Adrenal gland (tissue), 12 donors: ENCODE measurements around the gene SOWAHA. TPM values are rescaled to one million over a fixed set of nuclear protein-coding genes. Genes with fewer than 3 reads are reported as not detected.

Source experiments
- DNase-seq, 7 donors: peaks; one replicate each; pipeline ENCODE4 v3.0.0-alpha.2; 2019 to 2020
- H3K27ac ChIP-seq, 5 donors: fragments of 200-600 bp; sonication (generic) in 4 of 5; 1 replicate in 3 of 5; 2 replicates in 2 of 5; pipeline versions ENCODE4 v1.5.1 to v1.8.0; 2016 to 2020; ENCODE audit warnings: mild to moderate bottlenecking in 1 of 5
- H3K27me3 ChIP-seq: fragments of 200-600 bp; 2 replicates; pipeline ENCODE4 v1.8.0; 2021
- H3K36me3 ChIP-seq, 2 donors: fragments of 200-600 bp; replicated peaks in 1 of 2; 1 replicate in 1 of 2; 2 replicates in 1 of 2; pipeline versions ENCODE4 v1.5.1 to v1.8.0; 2018 to 2022
- H3K4me1 ChIP-seq, 2 donors: fragments of 200-600 bp; replicated peaks in 1 of 2; 1 replicate in 1 of 2; 2 replicates in 1 of 2; pipeline versions ENCODE4 v1.5.1 to v1.8.0; 2018 to 2021
- H3K4me3 ChIP-seq, 4 donors: fragments of 200-600 bp; sonication (generic) in 3 of 4; one replicate each; pipeline ENCODE4 v1.5.1; 2016 to 2018
- H3K9me3 ChIP-seq, 3 donors: fragments of 200-600 bp; sonication (generic) in 1 of 3; replicated peaks in 1 of 3; 1 replicate in 2 of 3; 2 replicates in 1 of 3; pipeline versions ENCODE4 v1.5.1 to v1.8.0; 2016 to 2021
- POLR2A ChIP-seq, 2 donors: fragments of 450-650 bp; IDR thresholded peaks; one replicate each; pipeline ENCODE4 v1.6.1; 2017; ENCODE audit warnings: antibody characterized with exemption in 2 of 2, mild to moderate bottlenecking in 2 of 2, moderate library complexity in 1 of 2
- WGBS, 4 donors: extraction: QIAGEN DNeasy Blood & Tissue Kit in 2 of 4; methylation state at CpG; one replicate each; pipeline versions ENCODE4 v1.1.5 to v1.1.7; 2013 to 2017; 5-methylcytosine and 5-hydroxymethylcytosine counted together
- intact Hi-C, 2 donors: fragments of 100-400 bp; cut with DNase I; formaldehyde crosslinking; loops; one replicate each; pipeline versions ENCODE4 v1.14.1 to v1.15.0; 2022 to 2023
- polyA plus RNA-seq, 3 donors: library from polyadenylated mRNA; stranded (reverse); fragments of 200-250 nt in 2 of 3; fragments of 350-450 nt in 1 of 3; fragmentation: Illumina TruSeq in 1 of 3; extraction: RNeasy Lipid Tissue Mini Kit (QIAGEN cat#74804) in 1 of 3; gene quantifications; one replicate each; pipeline ENCODE4 v1.2.3, GENCODE V29; 2013 to 2014
- total RNA-seq, 9 donors: library from RNA; depleted of rRNA in 4 of 9; stranded (reverse); fragments of >200 nt in 4 of 9; fragments of 120-200 nt in 1 of 9; fragmentation: NEBNext Ultra II Directional in 1 of 9; extraction: Animal tissue kit (Norgen Biotek cat#: 25700) in 1 of 9; gene quantifications; one replicate each; pipeline versions ENCODE4 v1.1.0 to v1.2.4, GENCODE V29; 2013 to 2023
- TF ChIP-seq, protein P1 (sequence below), 6 experiments: fragments of 450-650 bp in 4 of 6; fragments of 200-600 bp in 2 of 6; sonication (generic) in 1 of 6; IDR thresholded peaks; 1 replicate in 5 of 6; 2 replicates in 1 of 6; pipeline versions ENCODE4 v1.5.1 to v1.8.0; 2016 to 2021; ENCODE audit warnings: antibody characterized with exemption in 6 of 6, mild to moderate bottlenecking in 2 of 6, moderate library complexity in 1 of 6
- donor health status: healthy with polysubstance abuse.
- donor health status: Bipolar disorder and iron deficiency.
- donor health status: DM: yes; HTN: yes; CAD: no.
- donor health status: DM: no; HTN: no; CAD: no.
- donor health status: DM: no; HTN: no; CAD: no.
- donor health status: DM: yes; HTN: yes; CAD: no.

The SOWAHA gene
- total and polyA plus RNA-seq, 12 donors: 0.06 to 1.8 (median 0.40) TPM; not detected in 3

DNA sequence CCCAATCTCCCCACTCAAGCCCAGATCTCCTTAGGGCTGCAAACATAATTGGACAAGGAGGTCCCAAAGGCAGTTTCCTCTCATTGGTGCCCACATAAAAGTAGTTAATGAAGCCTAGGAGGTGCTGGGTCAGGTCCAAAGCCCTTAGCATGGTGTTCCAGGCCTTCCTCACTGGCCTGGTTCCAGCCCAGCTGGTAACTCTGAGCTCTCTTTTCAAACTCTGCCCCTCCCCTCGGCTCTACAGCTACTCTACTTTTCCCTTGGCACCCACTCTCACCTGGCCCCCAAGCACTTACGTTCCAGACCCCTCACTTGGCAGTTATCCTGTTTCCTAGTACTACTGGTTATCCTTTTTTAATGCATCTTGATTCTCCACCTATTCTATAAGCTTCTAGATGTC, 46.0 kb upstream of the SOWAHA start:
- peaks cover 0 to 10% of the 10 kb centered on the region in 2 donors for H3K4me1 ChIP-seq
- WGBS, 4 donors: 84 to 94% (median 89%) methylated on average over 2 of the region's 2 CpGs

DNA sequence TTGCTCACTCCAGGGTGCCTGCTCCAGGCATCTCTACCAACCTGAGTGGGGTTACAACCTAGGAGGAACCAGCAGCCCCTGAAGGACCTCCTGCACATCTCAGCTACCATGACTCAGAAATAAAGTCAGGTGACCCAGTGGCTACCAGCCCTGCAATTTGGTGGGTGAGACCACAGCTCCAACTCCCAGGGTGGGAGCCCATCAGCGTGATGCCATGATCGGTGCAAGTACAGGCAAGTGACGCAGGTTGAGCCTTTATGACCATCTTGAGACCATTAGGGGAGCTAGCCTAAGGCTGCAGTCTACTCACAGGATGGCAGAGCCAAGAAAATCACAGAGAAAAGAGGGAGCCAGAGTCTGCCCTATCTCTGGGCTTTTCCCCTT, 44.6 kb upstream of the SOWAHA start:
- DNase-seq: no peak
- Histone ChIP-seq H3K27me3 (no peaks in the 10 kb centered on the region), H3K4me3 (no peak overlapping the region), H3K36me3 (peaks cover 0 to 18% of the 10 kb centered on the region in 2 donors), H3K27ac (peak overlapping the region in 1 of 5 donors; percentile 43), H3K9me3 (no peaks in the 10 kb centered on the region), H3K4me1 (peaks cover 0 to 10% of the 10 kb centered on the region in 2 donors)
- 96 to 100% (median 98%) methylated on average over 3 of the region's 3 CpGs for WGBS, 4 donors
- no peak for TF ChIP-seq POLR2A (IDR thresholded peaks at IDR 0.05)
- TF ChIP-seq, protein P1, sequence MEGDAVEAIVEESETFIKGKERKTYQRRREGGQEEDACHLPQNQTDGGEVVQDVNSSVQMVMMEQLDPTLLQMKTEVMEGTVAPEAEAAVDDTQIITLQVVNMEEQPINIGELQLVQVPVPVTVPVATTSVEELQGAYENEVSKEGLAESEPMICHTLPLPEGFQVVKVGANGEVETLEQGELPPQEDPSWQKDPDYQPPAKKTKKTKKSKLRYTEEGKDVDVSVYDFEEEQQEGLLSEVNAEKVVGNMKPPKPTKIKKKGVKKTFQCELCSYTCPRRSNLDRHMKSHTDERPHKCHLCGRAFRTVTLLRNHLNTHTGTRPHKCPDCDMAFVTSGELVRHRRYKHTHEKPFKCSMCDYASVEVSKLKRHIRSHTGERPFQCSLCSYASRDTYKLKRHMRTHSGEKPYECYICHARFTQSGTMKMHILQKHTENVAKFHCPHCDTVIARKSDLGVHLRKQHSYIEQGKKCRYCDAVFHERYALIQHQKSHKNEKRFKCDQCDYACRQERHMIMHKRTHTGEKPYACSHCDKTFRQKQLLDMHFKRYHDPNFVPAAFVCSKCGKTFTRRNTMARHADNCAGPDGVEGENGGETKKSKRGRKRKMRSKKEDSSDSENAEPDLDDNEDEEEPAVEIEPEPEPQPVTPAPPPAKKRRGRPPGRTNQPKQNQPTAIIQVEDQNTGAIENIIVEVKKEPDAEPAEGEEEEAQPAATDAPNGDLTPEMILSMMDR (IDR thresholded peaks at IDR 0.05): no peak
- intact Hi-C loops: no loop called here

More for the DNA sequence above, 46.0 kb upstream of the SOWAHA start:
- Histone ChIP-seq H3K9me3 (no peaks in the 10 kb centered on the region), H3K36me3 (peaks cover 0 to 24% of the 10 kb centered on the region in 2 donors), H3K27me3 (no peaks in the 10 kb centered on the region), H3K4me3 (no peak overlapping the region), H3K27ac (no peak overlapping the region)
- intact Hi-C loops: no loop called here
- DNase-seq: no peak
- TF ChIP-seq, protein P1 (IDR thresholded peaks at IDR 0.05): no peak
- no peak for TF ChIP-seq POLR2A (IDR thresholded peaks at IDR 0.05)

- no peak overlapping the region for H3K4me3 ChIP-seq
- 81 to 93% (median 90%) methylated on average over 7 to 8 of the region's 8 CpGs for WGBS, 4 donors
- no peak for TF ChIP-seq POLR2A (IDR thresholded peaks at IDR 0.05)
- no peaks in the 10 kb centered on the region for H3K9me3 ChIP-seq
- H3K27me3 ChIP-seq: no peaks in the 10 kb centered on the region
- H3K4me1 ChIP-seq: peaks cover 0 to 17% of the 10 kb centered on the region in 2 donors
- H3K36me3 ChIP-seq: no peaks in the 10 kb centered on the region
- intact Hi-C loops: no loop called here
- H3K27ac ChIP-seq: no peak overlapping the region
- no peak for DNase-seq
Observed at GRCh38 chr5:132770476-132771159, 42.5 kb upstream of the SOWAHA start.

- Histone ChIP-seq H3K27ac (peak overlapping the region in 2 of 5 donors; percentile 41 to 65), H3K9me3 (no peaks in the 10 kb centered on the region), H3K36me3 (no peaks in the 10 kb centered on the region), H3K4me1 (peaks cover 7 to 20% of the 10 kb centered on the region in 2 donors), H3K27me3 (no peaks in the 10 kb centered on the region), H3K4me3 (no peak overlapping the region)
- intact Hi-C loops: no loop called here
- DNase-seq: peak in 5 of 7 donors; percentile 25 to 72 (median 56)
- 41 to 56% (median 50%) methylated on average over 4 to 8 of the region's 8 CpGs for WGBS, 4 donors
- no peak for TF ChIP-seq POLR2A (IDR thresholded peaks at IDR 0.05)
- TF ChIP-seq, protein P1 (IDR thresholded peaks at IDR 0.05): no peak
Observed at GRCh38 chr5:132771503-132771998, 41.6 kb upstream of the SOWAHA start.
